Endothelial cell of hepatic sinusoid (primary cell): ENCODE measurements around the gene HMCN2.

Source experiments
- in situ Hi-C: cut with HindIII; loops from 2 replicates; pipeline ENCODE4 v1.10.0; 2017; ENCODE audit warnings: low sequenced_read_pairs

The HMCN2 gene

GRCh38 chr9:130354806-130355205 lies 89.2 kb downstream of the HMCN2 start:
- in situ Hi-C loops = no loop called here

DNA sequence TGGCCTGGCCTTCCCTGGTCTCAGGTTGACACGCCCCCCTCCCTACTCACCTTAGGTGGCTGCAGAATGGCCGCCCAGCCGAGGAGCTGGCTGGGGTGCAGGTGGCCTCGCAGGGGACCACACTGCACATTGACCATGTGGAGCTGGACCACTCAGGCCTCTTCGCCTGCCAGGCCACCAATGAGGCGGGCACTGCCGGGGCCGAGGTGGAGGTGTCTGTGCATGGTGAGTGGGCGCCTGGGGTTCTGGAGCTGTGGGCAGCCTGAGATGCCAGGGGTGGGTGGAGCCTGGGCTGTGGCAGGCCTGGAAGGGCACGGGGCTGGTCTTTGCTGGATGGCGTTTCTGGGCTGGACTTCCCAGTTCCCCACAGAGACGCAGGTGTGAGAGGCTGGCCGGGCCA lies 90.5 kb downstream of the HMCN2 start:
- in situ Hi-C loops = no loop called here

GRCh38 chr9:130356877-130357584 lies 91.5 kb downstream of the HMCN2 start:
- in situ Hi-C loops = no loop called here

GRCh38 chr9:130358928-130359327 lies 93.4 kb downstream of the HMCN2 start:
- in situ Hi-C loops = no loop called here

DNA sequence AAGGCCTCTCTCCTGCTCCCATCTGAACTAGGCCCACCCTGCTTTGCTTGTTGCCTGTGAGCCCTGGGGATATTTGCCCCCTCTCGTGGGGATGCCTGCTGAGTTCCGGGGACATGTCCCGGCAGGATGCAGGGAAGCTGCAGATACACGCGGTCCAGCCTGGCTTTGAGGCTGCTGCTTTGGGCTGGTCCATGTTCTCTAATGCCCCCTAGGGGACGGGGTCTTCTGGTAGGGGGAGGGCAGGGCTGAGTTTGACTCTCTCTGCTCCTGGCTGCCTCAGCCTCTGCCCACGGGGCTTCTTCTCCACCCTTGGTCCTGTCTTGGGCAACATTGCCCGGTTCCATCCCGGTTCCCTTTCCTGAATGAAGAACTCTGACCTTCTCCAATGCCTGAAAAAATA lies 94.3 kb downstream of the HMCN2 start:
- in situ Hi-C loops = no loop called here

- in situ Hi-C loops = no loop called here
Measured at GRCh38 chr9:130360672-130361071, 95.1 kb downstream of the HMCN2 start.

DNA sequence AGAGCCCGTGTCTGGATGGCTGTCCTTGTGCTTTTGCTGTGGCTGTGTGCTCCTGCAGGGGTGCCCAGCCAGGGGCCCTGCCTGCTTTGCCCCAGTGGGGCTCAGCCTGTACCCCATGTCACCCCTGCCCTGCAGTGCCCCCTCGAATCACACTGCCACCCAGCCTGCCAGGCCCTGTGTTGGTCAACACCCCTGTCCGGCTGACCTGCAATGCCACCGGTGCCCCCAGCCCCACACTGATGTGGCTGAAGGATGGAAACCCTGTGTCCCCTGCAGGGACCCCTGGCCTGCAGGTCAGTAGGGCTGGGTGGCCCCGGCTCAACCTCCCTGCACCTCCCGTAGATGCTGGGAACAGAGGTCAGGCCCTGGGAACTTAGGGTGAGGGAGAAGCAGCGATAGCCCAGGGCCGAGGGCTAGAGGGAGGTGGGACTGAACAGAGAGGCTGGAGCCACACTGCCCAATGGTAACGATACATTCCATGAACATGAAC lies 96.4 kb downstream of the HMCN2 start:
- in situ Hi-C loops = no loop called here

- in situ Hi-C loops = no loop called here
Measured at GRCh38 chr9:130362691-130363090, 97.1 kb downstream of the HMCN2 start.

DNA sequence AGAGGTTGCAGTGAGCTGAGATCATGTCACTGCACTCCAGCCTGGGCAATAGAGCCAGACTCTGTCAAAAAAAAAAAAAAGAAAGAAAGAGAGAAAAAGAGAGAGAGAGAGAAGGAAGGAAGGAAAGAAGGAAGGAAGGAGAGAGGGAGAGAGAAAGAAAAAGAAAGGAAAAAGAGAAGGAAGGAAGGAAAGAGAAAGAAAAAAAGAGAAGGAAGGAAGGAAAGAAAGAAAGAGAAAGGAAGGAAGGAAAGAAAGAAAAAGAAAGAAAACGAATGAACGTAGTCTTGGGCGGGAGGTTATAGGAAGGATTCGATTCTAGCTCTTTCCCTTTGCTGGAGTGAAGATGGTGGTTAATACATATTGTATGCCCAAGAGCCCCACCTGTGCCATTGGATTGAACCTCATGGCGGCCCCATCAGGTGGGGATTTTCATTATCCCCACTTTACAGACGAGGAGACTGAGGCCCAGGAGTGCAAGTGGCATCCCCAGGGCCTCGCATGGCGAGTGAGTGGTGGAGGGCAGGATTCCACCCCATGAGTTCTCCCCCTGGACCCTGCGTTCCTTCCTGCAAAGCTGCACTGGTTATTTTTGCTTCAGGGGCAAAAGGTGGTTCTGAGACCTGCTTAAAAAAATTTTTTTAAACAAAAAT lies 98.3 kb downstream of the HMCN2 start:
- in situ Hi-C loops = no loop called here

GRCh38 chr9:130364619-130365322 lies 99.2 kb downstream of the HMCN2 start:
- in situ Hi-C loops = no loop called here

DNA sequence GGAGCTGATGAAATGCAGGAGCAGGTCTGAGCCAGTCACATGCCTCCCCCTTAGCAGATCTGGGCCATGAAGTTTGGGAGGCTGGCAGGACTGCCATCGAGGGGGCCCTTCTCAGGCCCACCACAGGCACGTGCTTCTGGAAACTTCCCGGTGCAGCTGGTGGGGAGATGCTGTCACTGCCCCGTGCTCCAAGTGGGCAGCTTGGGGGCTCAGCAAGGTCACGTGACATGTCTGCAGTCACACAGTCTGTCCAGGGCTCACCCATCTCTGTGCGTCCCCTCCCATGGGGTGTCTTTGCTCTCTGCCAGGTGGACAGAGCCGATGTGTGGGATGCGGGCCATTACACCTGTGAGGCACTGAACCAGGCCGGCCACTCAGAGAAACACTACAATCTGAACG lies 99.8 kb downstream of the HMCN2 start:
- in situ Hi-C loops = no loop called here

GRCh38 chr9:130366072-130366471 lies 100.5 kb downstream of the HMCN2 start:
- in situ Hi-C loops = no loop called here

- in situ Hi-C loops = no loop called here
Measured at GRCh38 chr9:130366888-130367550, 101.5 kb downstream of the HMCN2 start.

DNA sequence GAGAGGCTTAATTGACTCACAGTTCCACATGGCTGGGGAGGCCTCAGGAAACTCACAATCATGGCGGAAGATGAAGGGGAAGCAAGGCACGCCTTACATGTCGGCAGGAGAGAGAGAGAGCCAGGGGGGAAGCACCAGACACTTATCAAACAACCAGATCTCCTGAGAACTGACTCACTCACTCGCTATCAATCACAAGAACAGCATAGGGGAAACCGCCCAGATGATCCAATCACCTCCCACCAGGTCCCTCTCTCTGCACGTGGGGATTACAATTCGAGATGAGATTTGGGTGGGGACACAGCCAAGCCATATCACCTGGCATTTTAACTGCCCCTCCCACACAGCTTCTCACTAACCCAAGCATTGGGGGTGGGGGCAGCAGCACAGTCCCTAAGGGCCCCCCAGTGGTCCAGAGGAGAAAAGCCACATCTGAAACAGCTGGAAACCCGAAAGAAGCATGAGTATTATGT lies 103.1 kb downstream of the HMCN2 start:
- in situ Hi-C loops = no loop called here

DNA sequence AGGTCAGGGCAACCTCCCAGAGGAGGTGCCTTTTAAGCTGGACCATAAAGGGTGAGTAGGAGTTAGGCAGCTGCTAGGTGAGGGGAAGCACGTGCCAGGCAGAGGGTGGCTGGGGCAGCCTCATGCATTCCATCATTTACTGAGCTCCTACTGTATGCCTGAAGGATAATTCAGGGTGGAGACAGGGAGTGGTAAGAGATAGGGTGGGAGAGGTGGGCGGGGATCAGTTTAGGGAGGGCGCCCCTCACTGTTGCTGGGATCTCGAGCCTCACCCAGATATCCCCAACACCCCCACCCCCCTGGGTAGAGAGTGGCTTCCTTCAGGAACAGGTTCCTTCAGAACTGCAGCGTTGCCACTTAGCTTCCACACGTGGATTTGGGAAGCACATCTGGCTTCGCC lies 104.7 kb downstream of the HMCN2 start:
- in situ Hi-C loops = no loop called here

DNA sequence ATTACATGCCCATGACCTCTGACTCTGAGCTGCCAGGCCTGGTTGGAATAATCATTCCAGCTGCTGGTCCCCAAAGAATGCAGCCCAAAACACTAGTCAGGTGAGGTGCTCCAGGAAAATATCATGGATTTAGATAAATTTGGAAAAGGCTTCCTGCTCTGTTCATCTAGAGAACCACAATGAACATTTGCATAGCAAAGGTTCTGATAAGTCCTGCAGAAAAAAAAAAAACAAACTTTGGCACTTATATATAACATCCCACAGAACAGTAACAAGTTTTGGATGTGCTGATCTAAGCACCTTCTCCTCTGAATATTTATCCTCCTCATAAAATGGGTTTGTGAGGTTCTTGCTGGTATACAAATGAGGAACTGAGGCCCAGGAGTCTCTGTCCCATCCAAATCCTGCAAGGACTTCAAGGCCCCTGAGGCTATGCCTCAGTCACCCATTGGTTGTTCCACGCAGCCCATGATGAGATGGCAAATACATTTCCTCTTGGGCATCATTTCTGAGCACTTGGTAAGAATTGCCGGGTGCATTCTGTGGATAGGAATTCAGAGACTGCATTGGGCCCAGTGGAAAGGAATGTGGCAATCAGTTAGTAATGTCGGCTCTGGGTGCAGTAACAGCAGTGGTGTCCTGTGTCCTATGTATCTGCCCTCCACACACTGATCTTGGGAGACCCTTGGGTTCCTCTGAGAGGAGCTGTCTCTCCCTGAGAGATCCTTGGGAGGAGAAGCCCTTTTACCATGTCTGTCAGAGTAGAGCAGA lies 105.8 kb downstream of the HMCN2 start:
- in situ Hi-C loops = no loop called here

DNA sequence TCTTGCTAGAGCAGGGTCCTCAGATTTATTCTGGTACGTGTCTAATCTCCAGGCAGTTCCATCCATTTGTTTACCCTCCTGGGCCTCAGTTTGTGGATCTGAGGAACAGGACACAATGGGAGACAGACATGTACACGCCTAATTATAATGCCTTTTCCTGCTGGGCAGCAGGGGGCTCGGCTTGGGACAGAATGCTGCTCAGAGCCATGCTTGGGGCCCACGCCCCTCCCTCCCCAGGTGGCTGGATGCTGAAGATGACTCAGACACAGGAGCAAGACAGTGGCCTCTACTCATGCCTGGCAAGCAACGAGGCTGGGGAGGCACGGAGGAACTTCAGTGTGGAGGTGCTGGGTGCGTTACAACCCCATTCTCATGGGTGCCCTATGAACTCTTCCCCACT lies 106.5 kb downstream of the HMCN2 start:
- in situ Hi-C loops = no loop called here

DNA sequence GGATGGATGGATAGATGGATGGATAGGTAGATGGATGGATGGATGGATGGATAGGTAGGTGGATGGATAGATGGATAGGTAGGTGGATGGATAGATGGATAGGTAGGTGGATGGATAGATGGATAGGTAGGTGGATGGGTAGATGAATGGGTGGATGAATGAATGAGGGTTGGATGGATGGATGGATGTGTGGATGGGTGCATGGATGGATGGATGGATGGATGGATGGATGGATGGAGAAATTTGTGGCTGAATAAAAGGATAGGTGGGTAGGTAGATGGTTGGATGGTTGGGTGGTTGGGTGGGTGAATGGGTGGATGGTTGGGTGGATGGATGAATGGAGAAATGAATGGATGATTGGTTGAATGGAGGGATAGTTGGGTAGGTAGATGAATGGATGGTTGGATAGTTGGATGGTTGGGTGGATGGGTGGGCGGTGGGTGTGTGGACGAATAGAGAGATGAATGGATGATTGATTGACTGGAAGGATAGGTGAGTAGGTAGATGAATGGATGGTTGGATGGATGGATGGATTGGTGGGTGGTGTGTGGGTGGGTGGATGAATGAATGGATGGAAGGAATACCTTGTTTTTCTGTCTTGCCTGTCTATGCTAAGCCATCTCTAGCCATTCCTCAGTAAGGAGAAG lies 108.2 kb downstream of the HMCN2 start:
- in situ Hi-C loops = no loop called here

DNA sequence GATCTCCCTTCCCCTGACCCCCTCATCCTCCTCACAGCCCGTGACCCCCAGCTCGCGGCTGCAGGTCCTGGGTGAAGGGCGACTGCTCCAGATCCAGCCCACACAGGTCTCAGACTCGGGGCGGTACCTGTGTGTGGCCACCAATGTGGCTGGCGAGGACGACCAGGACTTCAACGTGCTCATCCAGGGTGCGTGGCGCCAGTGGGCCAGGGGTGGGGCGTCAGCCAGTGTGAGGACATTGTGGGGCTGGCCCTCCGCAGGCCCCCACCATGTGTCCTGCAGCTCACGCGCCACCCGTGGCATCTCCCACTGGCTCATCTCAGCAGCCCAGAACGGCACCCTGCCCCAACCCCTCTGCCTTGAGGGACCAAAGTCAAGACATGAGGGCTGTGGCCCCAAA lies 112.1 kb downstream of the HMCN2 start:
- in situ Hi-C loops = no loop called here
